HG03442 (cell line): ENCODE measurements around the gene DUSP3.
"Not testable (repeated sequence)": the region's sequence is repeated elsewhere in the genome, so short reads cannot be mapped to it uniquely, and the experiment has no call there.

Experiments used
- ATAC-seq: cut with Tn5 transposase; IDR thresholded peaks from one replicate; pipeline ENCODE4 v1.9.1; 2021; ENCODE audit warnings: mild to moderate bottlenecking, moderate library complexity; ENCODE audit not compliant: unreplicated experiment

The DUSP3 gene

DNA sequence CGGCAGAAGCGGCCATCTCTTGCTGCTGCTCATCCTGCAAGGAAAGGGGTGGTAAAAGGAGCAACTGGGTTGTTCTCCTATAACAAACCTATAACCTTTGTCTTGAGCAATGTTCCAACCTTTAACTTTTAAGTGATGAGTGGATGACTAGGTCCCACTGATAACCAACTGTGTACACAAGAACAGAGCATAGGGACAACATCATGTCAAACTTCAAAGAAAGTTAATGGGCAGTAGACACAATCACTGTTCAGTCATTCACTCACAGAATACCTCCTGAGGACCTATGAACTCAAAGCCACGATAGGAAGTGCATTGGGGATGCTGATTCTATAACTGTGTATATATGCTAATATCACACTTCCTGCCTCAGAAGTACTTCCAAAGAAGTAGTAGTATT, 23.1 kb upstream of the DUSP3 start:
- ATAC-seq = no peak

DNA sequence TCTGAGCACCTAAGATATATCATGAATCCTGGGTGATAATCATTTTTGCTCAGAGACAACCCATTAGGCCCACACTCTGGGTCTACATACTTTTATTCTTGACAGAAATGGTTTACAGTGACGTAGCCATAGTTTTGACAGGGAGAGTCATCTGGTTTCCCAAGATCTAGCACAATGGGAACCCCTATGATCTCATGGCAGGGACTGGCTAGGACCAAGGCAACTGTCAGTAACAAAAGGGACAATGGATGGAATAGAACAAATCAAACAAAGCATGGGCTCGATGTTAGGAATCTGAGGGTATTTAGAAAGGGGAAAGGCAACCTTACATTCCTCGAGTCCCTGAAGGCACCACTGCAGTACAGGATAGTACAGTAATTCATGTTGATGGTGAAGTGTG, 22.0 kb upstream of the DUSP3 start:
- no peak for ATAC-seq

DNA sequence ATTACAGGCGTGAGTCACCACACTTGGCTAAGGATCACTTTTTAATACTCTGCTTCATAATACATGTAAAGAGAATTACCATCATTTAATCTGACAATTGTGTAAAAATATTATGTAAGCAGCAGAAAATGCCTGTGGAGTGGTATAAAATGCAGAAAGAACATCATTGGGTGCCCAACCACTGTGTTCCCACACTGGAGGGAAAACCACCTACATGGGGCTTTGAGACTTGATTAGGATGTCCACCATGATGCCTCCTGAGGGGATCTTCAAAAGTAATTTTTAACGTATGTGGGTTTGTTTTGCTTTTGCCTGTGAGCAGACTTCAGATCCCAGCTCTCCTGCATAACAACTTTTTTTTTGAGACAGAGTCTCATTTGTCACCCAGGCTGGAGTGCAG, 20.3 kb upstream of the DUSP3 start:
- ATAC-seq = no peak

DNA sequence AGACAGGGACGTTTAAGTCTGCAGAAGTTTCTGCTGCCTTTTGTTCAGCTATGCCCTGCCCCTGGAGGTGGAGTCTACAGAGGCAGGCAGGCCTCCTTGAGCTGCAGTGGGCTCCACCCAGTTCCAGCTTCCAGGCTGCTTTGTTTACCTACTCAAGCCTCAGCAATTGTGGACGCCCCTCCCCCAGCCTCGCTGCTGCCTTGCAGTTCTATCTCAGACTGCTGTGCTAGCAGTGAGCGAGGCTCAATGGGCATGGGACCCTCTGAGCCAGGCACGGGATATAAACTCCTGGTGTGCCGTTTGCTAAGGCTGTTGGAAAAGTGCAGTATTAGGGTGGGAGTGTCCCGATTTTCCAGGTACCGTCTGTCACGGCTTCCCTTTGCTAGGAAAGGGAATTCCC, 19.2 kb upstream of the DUSP3 start:
- ATAC-seq = not testable (repeated sequence)

GRCh38 chr17:43792668-43793067, 13.9 kb upstream of the DUSP3 start:
- ATAC-seq = not testable (repeated sequence)

DNA sequence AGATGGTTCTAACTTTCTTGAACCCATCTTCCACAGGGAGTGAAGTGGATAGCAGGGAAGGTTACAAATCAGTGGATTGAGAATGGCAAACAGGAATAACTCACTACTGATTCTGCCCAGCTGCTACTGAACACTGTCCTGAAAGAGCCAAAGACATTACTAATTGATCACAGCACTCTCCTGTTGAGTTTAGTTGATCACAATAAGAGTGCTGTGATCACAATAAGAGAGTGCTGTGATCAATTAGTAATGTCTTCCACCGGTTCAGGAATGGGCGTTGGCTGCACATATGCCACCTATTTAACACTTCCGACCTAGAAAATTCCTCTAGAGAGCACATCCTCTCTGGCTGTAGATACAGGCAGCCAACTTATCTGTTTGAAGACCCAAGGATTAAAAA, 12.8 kb upstream of the DUSP3 start:
- no peak for ATAC-seq

DNA sequence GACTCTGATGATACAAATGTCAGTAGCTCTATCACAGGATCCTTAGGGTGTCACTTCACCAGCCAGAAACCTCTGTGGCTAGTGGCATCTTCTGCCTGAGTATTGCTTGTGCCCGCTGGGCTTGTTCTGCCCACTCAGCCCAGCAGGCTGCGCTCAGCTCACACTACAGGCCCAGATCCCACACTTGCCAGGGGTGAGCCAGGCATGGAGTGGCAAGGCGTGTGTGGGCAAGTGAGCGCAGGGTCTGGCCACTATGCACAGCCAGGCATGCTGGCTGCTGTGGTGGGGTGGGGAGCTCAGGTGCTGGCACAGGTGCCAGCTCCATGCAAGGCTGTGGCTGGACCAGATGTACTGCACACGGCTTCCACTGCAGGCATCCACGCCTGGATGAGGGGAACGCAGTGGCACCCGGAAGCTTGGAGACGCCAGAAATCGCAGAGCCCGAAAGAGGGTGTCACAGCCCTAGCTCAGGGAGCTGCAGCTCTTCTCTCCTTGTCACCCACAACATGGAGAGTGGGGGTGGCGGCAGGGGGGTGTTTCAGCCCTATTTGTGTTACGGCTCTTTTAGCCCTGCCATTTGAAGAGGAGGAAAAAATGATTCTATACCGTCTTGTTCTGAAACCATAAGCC, 11.6 kb upstream of the DUSP3 start:
- ATAC-seq = no peak

GRCh38 chr17:43789482-43789881, 10.7 kb upstream of the DUSP3 start:
- ATAC-seq = no peak

DNA sequence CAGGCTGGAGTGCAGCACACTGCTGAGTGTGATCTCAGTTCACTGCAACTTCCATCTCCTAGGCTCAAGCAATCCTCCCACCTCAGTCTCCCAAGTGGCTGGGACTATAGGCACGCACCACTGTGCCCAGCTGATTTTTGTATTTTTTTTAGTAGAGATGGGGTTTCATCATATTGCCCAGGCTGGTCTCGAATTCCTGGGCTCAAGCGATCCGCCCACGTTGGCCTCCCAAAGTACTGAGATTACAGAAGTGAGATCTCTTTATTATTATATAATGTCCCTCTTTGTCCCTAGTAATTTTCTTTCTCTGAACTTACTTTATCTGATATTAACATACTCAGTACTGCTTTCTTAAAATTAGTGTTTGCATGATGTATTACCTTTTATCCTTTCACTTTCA, 9.8 kb upstream of the DUSP3 start:
- no peak for ATAC-seq

GRCh38 chr17:43787728-43788127, 9.0 kb upstream of the DUSP3 start:
- ATAC-seq = no peak

DNA sequence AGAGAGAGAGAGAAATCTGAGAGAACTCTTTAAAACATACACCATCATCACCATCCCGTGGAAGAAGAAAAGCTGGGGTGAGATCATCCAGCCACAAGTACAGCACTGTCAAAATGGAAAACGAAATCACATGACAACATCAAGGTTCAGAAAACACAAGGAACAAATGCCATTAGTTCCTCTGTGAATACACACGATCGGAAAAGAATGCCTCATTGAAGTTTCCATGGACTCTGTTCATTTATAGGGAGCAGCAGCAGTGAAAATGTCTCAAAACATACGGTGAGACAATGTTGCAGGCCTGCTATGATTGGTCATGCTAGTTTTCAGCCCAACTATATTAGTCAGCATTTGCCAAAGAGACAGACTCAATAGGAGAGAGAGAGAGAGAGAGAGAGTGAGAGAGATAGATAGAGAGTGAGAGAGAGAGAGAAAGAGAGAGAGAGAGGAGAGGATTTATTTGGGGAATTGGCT, 5.9 kb upstream of the DUSP3 start:
- ATAC-seq = no peak

GRCh38 chr17:43784068-43784467, 5.3 kb upstream of the DUSP3 start:
- no peak for ATAC-seq

DNA sequence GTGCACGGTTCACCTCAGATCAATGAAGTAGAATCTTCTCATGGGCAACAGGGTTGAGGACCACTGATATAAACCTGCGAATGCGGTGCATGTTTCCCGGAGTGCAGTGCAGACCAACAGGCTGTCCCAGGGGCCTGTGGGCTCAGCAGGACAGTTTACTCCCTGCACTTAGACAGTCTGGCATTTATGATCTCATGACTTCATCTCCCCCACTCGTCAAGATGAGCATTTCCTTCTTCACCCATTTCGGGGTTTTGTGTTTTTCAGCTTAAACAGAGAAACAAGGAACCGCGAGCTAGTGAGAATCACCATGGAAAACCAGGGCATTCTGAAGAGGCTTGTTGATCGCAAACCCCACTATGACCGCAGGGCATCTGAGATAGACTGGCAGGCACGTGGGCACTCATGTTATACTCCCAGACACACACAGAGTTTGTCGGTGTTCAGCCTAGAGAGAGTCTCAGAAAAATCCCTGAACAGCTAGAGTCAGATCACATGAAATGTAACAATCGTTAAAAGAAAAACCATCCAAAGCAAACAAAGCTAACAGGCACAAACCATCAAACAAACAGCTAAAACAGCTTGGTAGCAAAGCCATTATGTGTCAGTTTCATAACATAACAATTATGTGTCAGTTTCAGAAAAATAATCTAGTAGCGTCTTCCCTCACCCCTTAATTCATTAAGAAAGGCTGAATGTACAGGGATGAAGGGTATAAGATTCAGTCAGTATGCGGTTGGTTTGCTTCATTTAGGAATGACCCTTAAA, 4.3 kb upstream of the DUSP3 start:
- ATAC-seq = no peak

DNA sequence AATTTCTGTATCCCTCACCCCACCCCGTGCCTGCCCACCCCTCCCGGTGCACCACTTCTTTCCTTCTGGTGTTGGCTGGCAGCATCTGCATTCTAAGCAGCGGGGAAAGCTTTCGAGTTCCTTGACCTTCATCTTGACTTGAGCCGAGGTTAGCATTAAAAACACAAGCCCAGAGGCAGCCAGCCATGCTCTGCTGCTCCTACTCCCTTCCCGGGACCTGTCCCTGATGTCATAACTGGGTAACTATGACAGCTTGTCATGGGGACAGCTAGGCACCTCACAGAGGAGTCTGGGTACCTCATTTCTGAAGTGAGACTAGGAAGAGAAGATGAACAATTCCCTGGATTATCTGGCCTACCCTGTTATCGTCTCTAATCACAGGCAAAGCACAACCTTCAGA, 1.4 kb upstream of the DUSP3 start, which contains the start of gene CFAP97D1:
TSS of gene CFAP97D1 (plus strand) at position 301 of the 400 bp plus-strand sequence. CDS start at position 329, 28 bp downstream.
- no peak for ATAC-seq

DNA sequence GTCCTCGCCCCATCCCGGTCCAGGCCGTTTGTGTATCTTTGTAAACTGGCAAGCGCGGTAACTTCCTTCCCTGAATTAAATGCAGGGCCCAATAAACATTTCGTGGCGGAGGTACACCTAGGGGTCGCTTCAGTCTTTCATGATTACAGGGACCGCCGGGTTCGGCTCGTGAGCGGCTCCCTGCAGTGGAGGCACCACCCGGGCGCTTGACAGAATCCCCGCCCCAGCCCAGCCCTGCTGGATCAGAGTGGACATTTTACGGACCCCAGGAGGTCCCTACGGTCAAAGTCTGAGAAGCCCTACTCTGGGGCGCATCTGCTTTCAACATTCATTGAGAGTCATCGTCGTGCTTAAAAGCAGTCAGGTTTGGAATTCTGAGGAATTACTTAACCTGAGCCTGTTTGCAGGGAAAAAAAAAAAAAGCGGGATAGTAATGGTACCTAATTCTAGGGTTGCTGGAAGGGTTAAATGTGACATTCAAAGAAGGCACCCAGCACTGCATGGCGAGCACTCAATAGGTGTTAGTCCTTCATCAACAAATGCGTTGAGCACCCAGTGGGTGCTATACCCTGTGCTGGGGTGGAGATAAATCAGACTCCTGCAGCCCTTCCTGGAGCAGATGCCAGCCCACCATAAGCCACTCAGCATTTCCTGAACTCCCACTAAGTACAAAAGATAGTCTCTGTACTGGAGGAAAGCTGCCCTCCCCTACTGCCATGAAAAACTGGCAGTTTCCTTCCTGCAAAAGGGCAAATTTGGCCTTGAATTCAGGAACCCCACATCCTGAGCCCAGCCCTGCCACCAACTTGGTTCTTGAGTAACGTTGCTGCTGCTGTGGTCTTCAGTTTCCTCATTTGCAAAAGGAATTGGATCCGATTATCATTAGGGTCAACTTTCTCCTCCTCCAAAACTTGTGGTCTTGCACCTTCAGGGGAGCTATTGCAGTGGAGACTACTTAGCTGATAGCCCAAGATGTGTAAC, 658 bp upstream of the DUSP3 start:
- no peak for ATAC-seq

GRCh38 chr17:43774304-43775250, 4.2 kb downstream of the DUSP3 start:
- no peak for ATAC-seq

GRCh38 chr17:43772877-43773648, 5.7 kb downstream of the DUSP3 start:
- ATAC-seq = no peak

DNA sequence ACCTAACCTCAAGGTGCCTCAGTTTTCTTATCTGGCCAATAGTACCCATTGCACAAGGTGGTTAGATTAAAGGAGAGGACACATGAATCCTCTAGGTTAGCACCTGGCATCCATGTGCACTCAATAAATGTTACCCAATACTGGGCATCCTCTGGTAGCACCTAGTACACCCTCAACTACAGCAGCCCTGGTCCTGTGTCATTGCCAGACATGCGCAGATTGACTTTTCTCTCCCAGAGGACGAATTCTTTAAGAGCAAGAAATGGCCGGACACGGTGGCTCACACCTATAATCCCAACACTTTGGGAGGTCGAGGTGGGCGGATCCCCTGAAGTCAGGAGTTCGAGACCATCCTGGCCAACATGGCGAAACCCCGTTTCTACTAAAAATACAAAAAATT, 7.3 kb downstream of the DUSP3 start:
- no peak for ATAC-seq

DNA sequence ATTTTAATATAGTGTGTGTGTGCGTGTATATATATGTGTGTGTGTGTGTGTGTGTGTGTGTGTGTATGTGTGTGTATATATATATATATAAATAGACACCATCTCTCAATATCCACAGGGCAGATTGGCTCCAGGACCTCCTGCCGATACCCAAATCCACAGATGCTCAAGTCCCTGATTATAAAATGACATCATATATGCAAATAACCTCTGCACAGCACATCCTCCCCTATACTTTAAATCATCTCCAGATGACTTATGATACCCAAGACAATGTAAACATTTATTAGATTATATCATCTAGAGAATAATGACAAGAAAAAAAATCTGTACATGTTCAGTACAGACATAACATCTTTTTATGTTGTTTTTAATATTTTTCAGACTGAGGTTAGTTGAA, 7.8 kb downstream of the DUSP3 start:
- ATAC-seq = no peak
